HG03469 (cell line): Measurements from ENCODE around the gene TNIP1.

ENCODE experiments used
- ATAC-seq: cut with Tn5 transposase; IDR thresholded peaks from one replicate; pipeline ENCODE4 v1.9.1; 2021; ENCODE audit warnings: mild to moderate bottlenecking, moderate library complexity, moderate number of reproducible peaks; ENCODE audit not compliant: unreplicated experiment

Gene TNIP1

DNA sequence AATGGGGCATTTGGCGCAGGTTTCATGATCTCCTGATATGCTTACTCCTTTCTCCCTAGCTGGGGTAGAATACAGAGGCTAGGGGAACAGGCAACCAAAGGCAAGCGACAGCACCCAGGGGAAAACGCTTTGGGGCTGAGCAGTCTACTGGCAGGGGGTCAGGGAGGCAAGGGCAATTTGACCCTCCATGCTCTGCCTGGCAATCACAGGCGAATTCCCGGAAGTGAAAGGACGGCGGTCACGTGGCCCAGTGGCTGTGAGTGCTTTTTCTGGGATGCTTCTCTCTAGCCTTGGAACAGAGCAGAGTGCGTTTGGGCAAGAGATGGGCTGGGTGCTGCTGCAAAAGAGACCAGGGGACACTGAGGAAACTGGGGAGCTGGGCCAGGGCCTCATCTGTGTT is 54.7 kb downstream of the TNIP1 start:
- ATAC-seq = no peak

- ATAC-seq = no peak
These were observed 55.6 kb downstream of the TNIP1 start for GRCh38 chr5:151025250-151025606.

- ATAC-seq = no peak
These were observed 56.2 kb downstream of the TNIP1 start for GRCh38 chr5:151024440-151025249.

DNA sequence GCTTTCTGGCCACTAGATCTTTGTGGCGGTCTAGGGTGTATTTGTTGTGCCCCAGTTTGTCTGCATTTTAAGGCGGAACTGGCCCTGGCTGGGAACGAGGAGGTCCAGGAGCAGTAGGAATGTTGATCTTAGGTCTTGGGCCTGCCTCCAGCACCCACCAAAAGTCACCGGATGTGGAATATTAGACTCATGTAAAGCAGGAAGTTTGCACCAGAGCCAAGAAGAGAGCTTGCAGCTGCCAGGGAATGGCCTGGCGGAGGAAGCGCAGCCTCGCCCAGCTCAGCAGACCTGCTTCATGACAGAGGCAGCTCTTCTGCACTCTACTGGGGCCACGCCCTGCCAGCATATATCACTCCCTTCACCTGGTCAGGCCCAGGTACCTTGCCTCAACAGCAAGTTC is 57.2 kb downstream of the TNIP1 start:
- ATAC-seq = no peak

DNA sequence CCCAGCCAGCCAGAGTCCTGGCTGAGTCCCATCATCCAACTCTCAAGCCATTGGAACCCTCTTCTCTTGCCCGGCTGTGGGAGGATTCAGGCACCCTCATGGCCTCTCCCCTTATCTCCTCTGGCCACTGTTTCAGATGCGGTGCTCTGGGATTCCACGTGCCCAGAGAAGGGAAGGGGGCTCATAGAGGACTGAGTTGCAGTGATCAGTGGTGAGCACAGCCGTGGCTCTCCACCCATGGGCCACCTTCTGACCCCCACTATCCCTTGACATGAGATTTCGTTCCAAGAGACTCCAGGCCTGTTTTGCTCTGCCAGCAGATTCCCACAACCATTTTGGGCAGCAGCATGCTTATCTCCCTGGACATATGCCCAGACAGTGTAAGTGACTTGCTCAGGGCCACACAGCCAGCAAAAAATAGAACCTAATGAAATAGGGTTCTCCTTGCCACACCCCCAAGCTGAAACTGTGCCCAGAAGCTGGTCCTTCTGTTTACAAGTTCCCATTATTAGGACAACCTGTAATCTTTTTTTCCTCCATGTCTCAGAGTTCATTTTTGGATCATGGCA is 57.7 kb downstream of the TNIP1 start:
- ATAC-seq = no peak

DNA sequence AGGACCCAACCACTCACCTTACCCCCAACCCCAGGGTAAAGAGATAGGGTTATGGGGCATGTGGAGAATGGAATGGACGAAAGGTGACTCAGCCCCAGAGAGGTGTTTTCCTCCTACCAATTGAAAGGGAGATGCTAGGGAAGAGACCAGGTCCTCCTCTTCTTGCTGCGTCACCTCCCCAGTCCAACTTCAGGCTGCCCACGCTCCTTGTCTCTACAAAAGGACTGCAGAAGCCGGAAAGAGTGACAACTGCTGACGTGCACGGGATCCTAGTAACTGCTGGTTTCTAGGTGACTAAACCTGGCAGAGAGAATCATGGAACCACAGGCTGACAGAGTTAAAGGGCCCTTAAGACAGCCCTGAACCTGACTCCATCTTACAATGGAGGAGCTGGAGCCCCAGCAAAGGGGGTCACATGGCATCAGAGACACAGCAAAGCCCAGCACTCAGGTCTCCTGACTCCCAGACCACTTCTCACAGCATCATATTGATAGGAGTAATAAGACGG is 58.3 kb downstream of the TNIP1 start:
- ATAC-seq = no peak

DNA sequence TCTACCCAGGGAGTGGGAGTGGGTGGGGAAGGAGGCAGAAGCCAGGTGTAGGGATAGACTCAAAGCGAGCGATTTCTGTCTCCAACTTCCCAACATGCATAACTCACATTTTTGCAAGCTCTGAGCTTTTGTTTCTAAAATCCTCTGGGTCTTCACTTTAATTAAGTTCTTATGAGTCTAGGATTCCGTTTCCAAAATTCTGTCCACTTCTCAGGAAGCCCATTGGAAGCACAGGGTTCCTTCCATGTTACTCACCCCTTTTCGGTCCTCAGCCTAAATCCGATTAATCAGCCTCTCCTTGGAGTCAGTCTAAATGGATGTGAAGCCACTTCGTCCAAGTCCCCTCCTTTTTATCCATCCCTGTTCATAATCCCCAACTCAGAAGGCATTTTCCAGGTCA is 59.1 kb downstream of the TNIP1 start:
- ATAC-seq = no peak

GRCh38 chr5:151020304-151021110 is 60.3 kb downstream of the TNIP1 start, which contains the start of gene GPX3:
Gene GPX3 (plus strand): TSS chr5:151020591. CDS start chr5:151020655, 64 bp downstream.
- ATAC-seq = peak; percentile 73

DNA sequence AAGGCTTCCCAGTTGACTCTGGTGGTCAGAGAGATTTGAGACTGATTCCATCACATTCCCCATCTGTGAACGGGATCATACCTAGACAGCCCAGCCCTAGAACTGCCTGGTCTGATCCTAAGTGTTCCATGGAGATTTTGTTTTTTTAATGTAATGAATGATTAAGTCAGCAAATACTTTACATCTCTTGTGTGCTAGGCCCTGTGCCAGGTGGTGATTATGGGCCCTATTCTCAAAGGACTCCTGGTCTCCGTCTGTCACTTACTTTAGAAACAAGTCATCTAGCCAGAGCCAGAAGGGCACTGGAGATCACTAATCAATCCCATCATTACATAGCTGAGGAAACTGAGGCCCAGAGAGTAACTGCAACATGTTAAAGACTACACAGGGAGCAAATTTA is 61.5 kb downstream of the TNIP1 start:
- ATAC-seq = no peak

DNA sequence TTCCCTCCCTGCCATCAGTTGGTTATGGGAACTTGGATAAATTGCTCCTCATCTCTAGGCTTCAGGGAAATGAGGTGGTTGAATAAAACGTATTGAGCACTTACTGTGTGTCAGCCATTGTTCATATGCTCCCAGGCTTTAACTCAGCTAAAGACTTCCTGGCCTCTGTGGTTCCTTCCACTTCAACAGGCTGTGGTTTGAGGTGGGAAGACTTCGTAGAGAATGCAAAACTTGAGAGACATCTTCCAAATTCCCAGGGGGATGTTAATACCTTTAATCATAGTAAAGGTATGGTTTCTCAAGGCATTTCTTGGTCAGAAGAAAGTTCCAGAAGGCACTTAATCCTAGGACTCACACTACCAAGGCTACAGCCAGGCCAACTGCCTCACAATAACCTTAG is 62.0 kb downstream of the TNIP1 start:
- no peak for ATAC-seq

DNA sequence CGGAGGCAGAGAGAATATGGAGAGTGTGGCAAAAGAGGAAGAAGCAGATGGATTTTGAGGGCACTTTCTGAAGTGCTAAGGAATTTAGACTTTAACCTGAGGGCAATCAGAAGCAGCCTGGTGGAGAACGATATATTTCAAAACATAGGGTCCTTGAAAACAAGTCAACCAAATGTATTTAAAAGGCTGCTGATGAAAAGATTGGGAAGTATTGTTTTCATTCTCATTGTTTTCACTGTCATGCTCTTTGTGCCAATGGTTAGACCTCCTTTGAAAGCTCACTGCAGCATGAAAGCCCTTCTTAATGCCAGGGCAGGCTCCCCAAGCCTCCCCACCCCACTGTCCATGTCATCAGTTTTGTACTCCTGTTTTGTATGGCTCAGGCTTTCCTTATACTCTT is 62.9 kb downstream of the TNIP1 start:
- no peak for ATAC-seq

DNA sequence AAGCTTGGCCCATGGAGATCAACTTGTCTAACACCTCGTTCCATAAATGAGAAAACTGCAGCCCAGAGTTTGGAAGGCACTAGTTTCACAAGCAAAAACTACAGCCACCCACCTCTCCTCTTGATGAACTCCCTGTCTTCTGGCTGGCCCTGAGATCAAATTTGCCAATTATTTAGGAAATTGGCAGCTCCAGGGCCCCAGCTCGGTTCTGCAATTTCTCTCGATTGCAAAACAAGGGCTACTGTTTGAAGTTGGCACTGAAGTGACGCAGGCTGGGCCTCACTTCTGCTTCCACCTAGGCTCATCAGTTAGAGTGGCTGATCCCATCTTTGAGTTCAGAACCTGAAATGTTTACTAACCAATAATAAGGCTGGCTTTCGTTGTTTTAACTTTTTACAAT is 64.1 kb downstream of the TNIP1 start:
- ATAC-seq = no peak

- no peak for ATAC-seq
These were observed 64.8 kb downstream of the TNIP1 start for GRCh38 chr5:151015974-151016587.

DNA sequence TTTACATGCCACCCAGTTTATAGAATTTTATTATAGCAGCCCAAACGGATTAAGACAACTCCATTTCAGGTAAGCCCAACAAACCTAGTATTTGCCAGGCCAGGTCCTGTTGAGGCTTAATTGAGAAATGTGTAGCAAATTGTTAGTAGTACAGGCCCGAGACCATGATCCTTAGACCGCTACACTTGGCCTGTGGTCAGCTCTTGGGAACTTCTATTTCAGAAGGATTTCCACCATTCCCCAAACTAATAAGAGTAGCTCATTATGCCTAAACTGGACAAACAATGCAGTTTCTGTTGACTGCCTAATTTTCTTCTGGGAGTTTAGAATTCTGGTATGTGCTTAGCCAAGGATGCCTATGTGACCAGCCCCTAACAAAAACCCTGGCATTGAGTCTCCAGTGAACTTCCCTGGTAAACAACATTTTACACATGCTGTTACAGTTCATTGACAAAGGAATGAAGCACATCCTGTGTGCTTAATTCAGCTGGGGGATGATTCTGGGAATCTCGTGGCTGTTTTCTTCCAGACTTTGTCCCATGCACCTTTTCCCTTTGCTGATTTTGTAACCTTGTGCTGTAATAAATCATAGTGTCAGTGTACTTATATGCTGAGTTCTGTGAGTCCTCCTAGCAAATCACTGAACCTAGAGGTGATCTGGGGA is 66.0 kb downstream of the TNIP1 start:
- ATAC-seq = no peak

GRCh38 chr5:151012862-151013261 is 68.0 kb downstream of the TNIP1 start:
- ATAC-seq = no peak

DNA sequence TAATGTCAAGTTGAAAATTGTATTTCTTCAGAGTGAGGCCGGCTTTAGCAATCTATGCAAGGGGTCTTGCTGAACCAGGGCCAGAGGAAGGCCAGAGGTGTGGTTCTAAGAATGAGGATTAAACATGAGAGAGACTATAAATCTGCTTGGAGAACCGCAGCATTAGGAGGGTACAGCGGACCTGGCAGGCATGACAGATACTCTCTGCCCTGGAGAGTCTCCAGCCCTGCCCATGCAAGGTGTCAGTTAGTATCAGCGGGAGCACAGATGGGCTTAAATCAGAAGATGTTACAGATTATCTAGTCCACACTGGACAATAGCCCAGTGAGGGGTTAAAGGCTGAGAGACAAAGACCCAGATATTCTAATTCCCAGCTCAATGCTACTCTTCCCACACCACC is 71.9 kb downstream of the TNIP1 start:
- ATAC-seq = no peak

- ATAC-seq = no peak
These were observed 72.7 kb downstream of the TNIP1 start for GRCh38 chr5:151008210-151008491.

DNA sequence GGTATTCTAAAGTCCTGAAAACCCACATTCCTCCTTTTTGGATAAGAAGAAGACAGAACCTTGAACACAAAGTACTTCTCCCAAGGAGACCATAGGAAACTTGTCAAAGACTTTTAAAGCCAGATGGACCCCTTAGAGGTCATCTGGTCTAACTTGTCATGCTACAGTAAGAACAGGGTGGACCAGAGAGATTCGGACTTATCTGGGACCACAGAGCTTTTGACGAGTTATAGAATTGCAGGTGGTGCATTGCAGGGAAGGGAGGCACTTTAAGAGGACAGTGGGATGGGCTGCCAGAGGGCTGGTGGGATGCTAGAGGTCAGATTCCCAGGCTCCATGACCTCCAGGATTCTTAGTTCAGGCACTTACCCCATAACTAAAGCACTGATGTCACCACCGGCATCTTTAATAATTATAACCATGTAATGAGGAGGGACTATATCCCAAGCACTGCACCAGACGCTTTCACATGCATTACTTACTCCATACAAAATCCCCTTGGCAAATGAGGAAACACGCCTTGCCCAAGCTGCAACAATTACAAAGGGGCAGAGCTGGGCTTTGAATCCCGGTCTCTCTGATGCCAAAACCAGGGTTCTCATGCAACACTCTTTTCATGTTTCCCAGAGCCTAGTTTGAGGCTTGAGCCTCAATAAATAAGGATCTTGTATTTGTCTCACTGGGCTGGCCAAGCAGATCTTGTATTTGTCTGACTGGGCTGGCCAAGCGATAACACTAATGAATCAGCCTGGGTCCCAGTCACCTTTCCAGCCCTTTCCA is 73.2 kb downstream of the TNIP1 start:
- ATAC-seq = no peak

DNA sequence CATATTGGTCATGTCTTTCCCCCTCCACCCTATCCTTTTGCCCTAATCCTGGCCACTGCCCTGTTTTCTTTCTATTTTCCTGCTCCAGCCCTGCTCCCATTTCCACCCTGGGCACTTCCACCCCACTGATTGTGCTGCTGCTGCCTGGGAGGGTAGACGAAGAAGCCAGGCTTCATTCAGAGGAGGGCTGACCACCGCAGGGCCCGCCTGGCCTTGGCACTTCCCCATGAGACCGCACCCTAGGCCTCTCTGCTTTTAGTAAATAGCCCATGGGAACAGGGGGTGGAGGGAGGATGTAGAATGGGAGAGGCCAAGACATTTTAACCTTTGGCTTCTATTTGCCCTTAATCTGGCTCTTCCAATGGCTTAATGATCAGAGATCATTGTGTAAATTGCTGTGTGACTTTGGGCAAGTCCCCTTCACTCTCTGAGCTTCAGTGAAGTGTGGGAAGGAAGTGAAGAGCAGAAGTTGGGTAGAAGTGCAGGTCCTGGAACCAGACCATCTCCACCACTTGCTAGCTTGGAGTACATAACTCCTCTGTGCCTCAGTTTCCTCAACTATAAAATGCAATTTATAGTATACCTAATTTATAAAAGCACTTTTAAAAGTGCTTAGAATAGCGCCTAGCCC is 74.0 kb downstream of the TNIP1 start:
- ATAC-seq = no peak
